HepG2 (cell line): Measurements from ENCODE around the gene ARSB.

Experiments
- ASH2L ChIP-seq: fragments of 300-600, 200-600 bp; sonication (generic); IDR thresholded peaks from 2 replicates; pipeline ENCODE4 v1.7.0; 2017; ENCODE audit warnings: low read depth, mild to moderate bottlenecking, moderate library complexity, mixed read lengths, low read length; ENCODE audit not compliant: insufficient read length
- CTCF ChIP-seq: sonication (generic); formaldehyde crosslinking; IDR thresholded peaks from 2 replicates; pipeline ENCODE4 v1.5.0; 2020; ENCODE audit warnings: mild to moderate bottlenecking, missing genetic modification reagents, moderate library complexity
- POLR2A ChIP-seq, 2 experiments: IDR thresholded peaks; 2 replicates each; pipeline ENCODE4 v1.6.1; 2011; ENCODE audit warnings: low read depth in 2 of 2, low read length in 2 of 2, mild to moderate bottlenecking in 1 of 2, moderate library complexity in 1 of 2; ENCODE audit not compliant: insufficient read depth in 1 of 2
- POLR2AphosphoS2 ChIP-seq: IDR thresholded peaks from 2 replicates; pipeline ENCODE4 v1.6.1; 2011; ENCODE audit warnings: low read depth, low read length, improper control_type of control experiment
- POLR2AphosphoS5 ChIP-seq: IDR thresholded peaks from 2 replicates; pipeline ENCODE4 v1.6.1; 2012; ENCODE audit warnings: low read depth, low read length
- TF ChIP-seq, protein P1 (sequence below): sonication (generic); formaldehyde crosslinking; conservative IDR thresholded peaks from 2 replicates; pipeline ENCODE4 v1.4.0; 2020; ENCODE audit warnings: missing genetic modification reagents
- TF ChIP-seq, protein P2 (sequence below): sonication (generic); formaldehyde crosslinking; IDR thresholded peaks from 2 replicates; pipeline ENCODE4 v1.8.1; 2023; ENCODE audit warnings: mild to moderate bottlenecking, missing genetic modification reagents

DNA sequence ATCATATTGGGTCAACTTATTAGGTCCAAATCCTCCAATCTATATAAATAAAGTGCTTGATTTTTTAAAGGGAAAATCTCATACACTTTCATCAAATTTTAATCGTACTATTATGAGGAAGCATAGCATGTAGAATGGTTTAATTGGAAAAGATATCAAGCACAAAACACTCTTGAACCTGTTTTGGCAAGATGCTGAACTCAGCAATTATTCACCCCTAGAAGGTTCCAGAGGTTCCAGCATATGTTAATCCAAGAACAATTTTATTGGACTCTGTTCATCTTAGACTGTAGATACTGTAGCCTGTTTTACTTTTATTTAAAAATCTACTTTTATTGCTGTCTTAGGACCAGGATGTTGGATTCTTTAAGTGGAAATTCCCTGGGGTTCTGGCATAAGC is 244.1 kb downstream of the ARSB start:
- TF ChIP-seq, protein P1, sequence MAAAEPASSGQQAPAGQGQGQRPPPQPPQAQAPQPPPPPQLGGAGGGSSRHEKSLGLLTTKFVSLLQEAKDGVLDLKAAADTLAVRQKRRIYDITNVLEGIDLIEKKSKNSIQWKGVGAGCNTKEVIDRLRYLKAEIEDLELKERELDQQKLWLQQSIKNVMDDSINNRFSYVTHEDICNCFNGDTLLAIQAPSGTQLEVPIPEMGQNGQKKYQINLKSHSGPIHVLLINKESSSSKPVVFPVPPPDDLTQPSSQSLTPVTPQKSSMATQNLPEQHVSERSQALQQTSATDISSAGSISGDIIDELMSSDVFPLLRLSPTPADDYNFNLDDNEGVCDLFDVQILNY: no peak
- TF ChIP-seq ASH2L (no peak), POLR2AphosphoS5 (no peak), POLR2AphosphoS2 (no peak), CTCF (CRISPR knock-in tag) (no peak), POLR2A (IDR thresholded peaks at IDR 0.05; ENCODE audit: insufficient read depth in 1 of 2, low read depth in 2 of 2, low read length in 2 of 2) (no peak)
- TF ChIP-seq, protein P2, sequence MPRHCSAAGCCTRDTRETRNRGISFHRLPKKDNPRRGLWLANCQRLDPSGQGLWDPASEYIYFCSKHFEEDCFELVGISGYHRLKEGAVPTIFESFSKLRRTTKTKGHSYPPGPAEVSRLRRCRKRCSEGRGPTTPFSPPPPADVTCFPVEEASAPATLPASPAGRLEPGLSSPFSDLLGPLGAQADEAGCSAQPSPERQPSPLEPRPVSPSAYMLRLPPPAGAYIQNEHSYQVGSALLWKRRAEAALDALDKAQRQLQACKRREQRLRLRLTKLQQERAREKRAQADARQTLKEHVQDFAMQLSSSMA (CRISPR knock-in tag): no peak
